ENCODE measurements around the gene SH3BP5L. TPM values are rescaled to one million over a fixed set of nuclear protein-coding genes. Genes with fewer than 3 reads are reported as not detected.

The SH3BP5L gene
- total RNA-seq, 4 donors from 2014 or later, result 21.9 to 38.7 (median 28.4) TPM

DNA sequence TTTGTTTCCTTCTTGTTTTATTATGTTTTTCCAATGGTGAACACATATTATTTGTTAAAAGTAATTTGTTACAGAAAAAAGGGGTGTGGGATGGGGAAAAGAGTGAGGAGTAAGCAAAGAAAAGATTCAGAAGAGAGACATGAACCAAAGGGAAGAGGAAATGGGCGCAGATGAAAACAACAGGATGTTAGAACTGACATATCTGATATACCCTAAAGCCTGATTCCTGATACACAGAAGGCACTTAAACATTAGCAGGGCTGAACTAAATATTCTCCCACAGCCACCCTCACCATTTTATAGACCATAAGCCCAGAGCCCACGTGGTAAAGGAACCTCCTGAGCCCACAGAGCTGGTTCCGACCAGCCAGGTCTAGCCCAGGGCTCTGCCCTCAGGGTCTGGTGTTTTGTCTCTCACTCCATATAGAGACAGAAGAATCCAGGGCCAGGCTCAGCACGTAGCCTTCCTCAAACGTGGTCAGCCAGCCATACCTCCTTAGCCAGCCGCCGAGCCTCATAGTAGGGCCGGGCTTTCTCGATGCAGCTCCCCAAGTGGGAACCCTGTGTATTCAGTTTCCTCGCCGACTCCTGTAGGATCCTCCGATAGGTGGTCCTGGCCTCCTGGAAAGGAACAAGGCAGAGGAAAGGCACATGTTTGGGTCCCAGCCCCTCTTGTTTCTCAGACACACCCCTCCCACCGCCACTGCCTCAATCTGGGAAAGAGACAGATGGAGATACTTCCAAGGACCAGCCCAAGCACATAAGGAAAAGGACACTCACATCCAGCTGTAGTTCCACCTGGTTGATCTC lies 9.5 kb downstream of the SH3BP5L start:
- Histone ChIP-seq H3K36me3 (peaks cover 0 to 83% of the 10 kb centered on the region in 2 donors), H3K4me3 (no peak overlapping the region)
- WGBS, 2 donors (ENCODE audit: low coverage in 1 of 2), result 92 to 93% methylated on average over 2 to 10 of the region's 13 CpGs

GRCh38 chr1:248815407-248816034 lies 10.2 kb downstream of the SH3BP5L start:
- peaks cover 0 to 83% of the 10 kb centered on the region in 2 donors for H3K36me3 ChIP-seq
- no peak for ATAC-seq
- H3K27ac ChIP-seq, result no peak overlapping the region
- TF ChIP-seq, protein P1, sequence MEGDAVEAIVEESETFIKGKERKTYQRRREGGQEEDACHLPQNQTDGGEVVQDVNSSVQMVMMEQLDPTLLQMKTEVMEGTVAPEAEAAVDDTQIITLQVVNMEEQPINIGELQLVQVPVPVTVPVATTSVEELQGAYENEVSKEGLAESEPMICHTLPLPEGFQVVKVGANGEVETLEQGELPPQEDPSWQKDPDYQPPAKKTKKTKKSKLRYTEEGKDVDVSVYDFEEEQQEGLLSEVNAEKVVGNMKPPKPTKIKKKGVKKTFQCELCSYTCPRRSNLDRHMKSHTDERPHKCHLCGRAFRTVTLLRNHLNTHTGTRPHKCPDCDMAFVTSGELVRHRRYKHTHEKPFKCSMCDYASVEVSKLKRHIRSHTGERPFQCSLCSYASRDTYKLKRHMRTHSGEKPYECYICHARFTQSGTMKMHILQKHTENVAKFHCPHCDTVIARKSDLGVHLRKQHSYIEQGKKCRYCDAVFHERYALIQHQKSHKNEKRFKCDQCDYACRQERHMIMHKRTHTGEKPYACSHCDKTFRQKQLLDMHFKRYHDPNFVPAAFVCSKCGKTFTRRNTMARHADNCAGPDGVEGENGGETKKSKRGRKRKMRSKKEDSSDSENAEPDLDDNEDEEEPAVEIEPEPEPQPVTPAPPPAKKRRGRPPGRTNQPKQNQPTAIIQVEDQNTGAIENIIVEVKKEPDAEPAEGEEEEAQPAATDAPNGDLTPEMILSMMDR (IDR thresholded peaks at IDR 0.05), result no peak
- TF ChIP-seq POLR2A (IDR thresholded peaks at IDR 0.05) (no peak), EP300 (IDR thresholded peaks at IDR 0.05) (no peak)
- H3K9me3 ChIP-seq, result no peaks in the 10 kb centered on the region
- H3K4me3 ChIP-seq, result no peak overlapping the region
- 77 to 91% methylated on average over 3 to 6 of the region's 10 CpGs for WGBS, 2 donors (ENCODE audit: low coverage in 1 of 2)
- H3K27me3 ChIP-seq, result no peaks in the 10 kb centered on the region
- peaks cover 0 to 42% (median 10%) of the 10 kb centered on the region in 3 donors for H3K4me1 ChIP-seq

More for the DNA sequence above, 9.5 kb downstream of the SH3BP5L start:
- Histone ChIP-seq H3K27ac (no peak overlapping the region), H3K27me3 (no peaks in the 10 kb centered on the region), H3K4me1 (peaks cover 0 to 42% (median 8%) of the 10 kb centered on the region in 3 donors), H3K9me3 (no peaks in the 10 kb centered on the region)
- ATAC-seq, result no peak
- TF ChIP-seq POLR2AphosphoS5 (IDR thresholded peaks at IDR 0.05), result no peak
- TF ChIP-seq POLR2A (IDR thresholded peaks at IDR 0.05), result no peak
- TF ChIP-seq EP300 (IDR thresholded peaks at IDR 0.05), result no peak
- TF ChIP-seq, protein P1 (IDR thresholded peaks at IDR 0.05), result no peak

DNA sequence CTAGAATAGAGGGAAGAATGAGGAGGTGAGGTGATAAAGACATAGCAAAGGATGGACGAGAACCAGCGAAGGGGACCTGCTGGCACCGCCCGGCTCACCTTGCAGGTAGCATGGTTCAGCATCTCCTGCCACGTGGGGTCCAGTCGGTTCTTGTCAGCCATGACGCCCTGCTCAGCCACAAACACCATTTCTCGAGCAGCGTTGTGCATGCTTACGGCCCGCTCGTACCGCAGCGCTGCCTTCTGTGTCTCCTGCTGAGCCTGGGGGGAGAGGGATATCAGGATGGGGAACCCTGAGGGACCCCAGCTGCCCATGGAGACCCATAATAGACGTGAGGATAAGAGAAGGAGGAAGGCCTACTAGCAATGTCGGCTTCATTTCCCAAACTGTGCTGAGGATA lies 11.4 kb downstream of the SH3BP5L start:
- no peaks in the 10 kb centered on the region for H3K9me3 ChIP-seq
- H3K4me3 ChIP-seq, result no peak overlapping the region
- ATAC-seq, result no peak
- WGBS, 2 donors (ENCODE audit: low coverage in 1 of 2), result 80 to 81% methylated on average over 3 to 8 of the region's 16 CpGs
- H3K36me3 ChIP-seq, result peaks cover 0 to 76% of the 10 kb centered on the region in 2 donors
- H3K27me3 ChIP-seq, result no peaks in the 10 kb centered on the region
- H3K4me1 ChIP-seq, result peaks cover 0 to 40% (median 11%) of the 10 kb centered on the region in 3 donors
- no peak overlapping the region for H3K27ac ChIP-seq
- TF ChIP-seq, protein P1 (IDR thresholded peaks at IDR 0.05), result no peak
- TF ChIP-seq POLR2AphosphoS5 (IDR thresholded peaks at IDR 0.05) (no peak), POLR2A (IDR thresholded peaks at IDR 0.05) (no peak), EP300 (IDR thresholded peaks at IDR 0.05) (no peak)

DNA sequence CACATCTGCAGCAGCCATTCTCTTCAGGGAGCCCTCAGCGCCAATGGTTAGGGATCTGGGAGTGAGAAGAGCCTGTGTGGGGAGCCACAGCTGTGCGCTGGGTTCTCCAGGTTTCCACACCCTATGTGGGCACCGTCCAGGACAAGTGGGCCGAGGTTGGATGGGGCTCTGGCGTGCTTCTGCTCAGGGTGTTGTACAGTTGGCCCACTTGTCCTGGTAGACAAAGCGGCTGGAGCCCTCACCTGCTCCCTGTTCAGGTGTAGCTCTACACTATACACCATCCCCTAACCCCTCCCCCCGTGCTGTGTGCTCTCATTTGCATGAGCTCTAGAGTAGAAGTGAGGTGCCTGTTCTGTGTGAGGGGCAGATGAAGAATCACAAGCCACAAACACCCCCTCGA lies 12.2 kb downstream of the SH3BP5L start:
- ATAC-seq, result no peak
- H3K27me3 ChIP-seq, result no peaks in the 10 kb centered on the region
- H3K9me3 ChIP-seq, result no peaks in the 10 kb centered on the region
- WGBS, 2 donors (ENCODE audit: low coverage in 1 of 2), result 90 to 100% methylated on average over 1 to 2 of the region's 8 CpGs
- peaks cover 0 to 32% (median 8%) of the 10 kb centered on the region in 3 donors for H3K4me1 ChIP-seq
- H3K36me3 ChIP-seq, result peaks cover 0 to 74% of the 10 kb centered on the region in 2 donors
- no peak overlapping the region for H3K27ac ChIP-seq
- no peak overlapping the region for H3K4me3 ChIP-seq
- TF ChIP-seq, protein P1 (IDR thresholded peaks at IDR 0.05), result no peak
- TF ChIP-seq POLR2AphosphoS5 (IDR thresholded peaks at IDR 0.05) (no peak), EP300 (IDR thresholded peaks at IDR 0.05) (no peak), POLR2A (IDR thresholded peaks at IDR 0.05) (no peak)

All from gastroesophageal sphincter (tissue), 4 donors.